OCI-LY1 (cell line): ENCODE data around the gene SPAG17.

Experiments
- H2AFZ ChIP-seq: fragments of 200-600 bp; sonication (generic), shearing (Covaris generic); 2 replicates; pipeline ENCODE4 v1.6.0; 2014; ENCODE audit warnings: antibody characterized with exemption, mild to moderate bottlenecking, low read length
- H3F3A ChIP-seq: fragments of 200-600 bp; sonication (generic), shearing (Covaris generic); 2 replicates; pipeline ENCODE4 v1.6.0; 2014; ENCODE audit warnings: mild to moderate bottlenecking, antibody characterized with exemption, low read length, moderate library complexity; ENCODE audit not compliant: insufficient read depth
- H3K27ac ChIP-seq: fragments of 200-600 bp; sonication (generic); 2 replicates; pipeline ENCODE4 v1.5.1; 2014; ENCODE audit warnings: low read length, mixed run types, mild to moderate bottlenecking, low read depth; ENCODE audit not compliant: poor library complexity, severe bottlenecking
- H3K27me3 ChIP-seq: fragments of 200-600 bp; sonication (generic); 2 replicates; pipeline ENCODE4 v1.6.0; 2014; ENCODE audit warnings: antibody characterized with exemption, mild to moderate bottlenecking, low read length, moderate library complexity; ENCODE audit not compliant: insufficient read depth
- H3K36me3 ChIP-seq: fragments of 200-600 bp; sonication (generic); 2 replicates; pipeline ENCODE4 v1.6.1; 2014; ENCODE audit warnings: mild to moderate bottlenecking, antibody characterized with exemption, low read length, moderate library complexity, mixed read lengths; ENCODE audit not compliant: insufficient read depth
- H3K4me1 ChIP-seq: fragments of 200-600 bp; sonication (generic); 2 replicates; pipeline ENCODE4 v1.5.1; 2014; ENCODE audit warnings: mild to moderate bottlenecking, low read length, moderate library complexity; ENCODE audit not compliant: insufficient read depth, severe bottlenecking
- H3K4me2 ChIP-seq: fragments of 200-600 bp; sonication (generic), shearing (Covaris generic); 2 replicates; pipeline ENCODE4 v1.6.1; 2014; ENCODE audit warnings: low read length
- H3K4me3 ChIP-seq: fragments of 200-600 bp; sonication (generic); 2 replicates; pipeline ENCODE4 v1.5.1; 2014; ENCODE audit warnings: low read length, low read depth, mild to moderate bottlenecking, mixed read lengths; ENCODE audit not compliant: poor library complexity, severe bottlenecking
- H3K79me2 ChIP-seq: fragments of 200-600 bp; shearing (Covaris generic); 2 replicates; pipeline ENCODE4 v1.6.1; 2016; ENCODE audit warnings: mixed run types, low read length, mixed read lengths; ENCODE audit not compliant: insufficient read depth
- H3K9ac ChIP-seq: fragments of 200-600 bp; sonication (generic), shearing (Covaris generic); 2 replicates; pipeline ENCODE4 v1.6.1; 2014; ENCODE audit warnings: mild to moderate bottlenecking, low read length, mixed read lengths
- H3K9me2 ChIP-seq: fragments of 200-600 bp; sonication (generic), shearing (Covaris generic); 2 replicates; pipeline ENCODE4 v1.6.1; 2014; ENCODE audit warnings: low read depth, mild to moderate bottlenecking, low read length, mixed read lengths
- H3K9me3 ChIP-seq: fragments of 200-600 bp; shearing (Covaris generic); 2 replicates; pipeline ENCODE4 v1.6.1; 2014; ENCODE audit warnings: low read length, mixed read lengths
- H4K20me1 ChIP-seq: fragments of 200-600 bp; sonication (generic), shearing (Covaris generic); 2 replicates; pipeline ENCODE4 v1.6.0; 2016; ENCODE audit warnings: mild to moderate bottlenecking, low read length; ENCODE audit not compliant: insufficient read depth
- EZH2 ChIP-seq: fragments of 200-600 bp; sonication (generic), shearing (Covaris generic); IDR thresholded peaks from 2 replicates; pipeline ENCODE4 v1.8.0; 2017; ENCODE audit warnings: borderline replicate concordance, mixed run types, mild to moderate bottlenecking, antibody characterized with exemption, low read length, moderate library complexity, mixed read lengths
- TF ChIP-seq, protein P1 (sequence below): fragments of 200-600 bp; sonication (generic), shearing (Covaris generic); IDR thresholded peaks from 2 replicates; pipeline ENCODE4 v1.5.1; 2017; ENCODE audit warnings: mild to moderate bottlenecking, antibody characterized with exemption, low read length, moderate library complexity, mixed read lengths

The SPAG17 gene

DNA sequence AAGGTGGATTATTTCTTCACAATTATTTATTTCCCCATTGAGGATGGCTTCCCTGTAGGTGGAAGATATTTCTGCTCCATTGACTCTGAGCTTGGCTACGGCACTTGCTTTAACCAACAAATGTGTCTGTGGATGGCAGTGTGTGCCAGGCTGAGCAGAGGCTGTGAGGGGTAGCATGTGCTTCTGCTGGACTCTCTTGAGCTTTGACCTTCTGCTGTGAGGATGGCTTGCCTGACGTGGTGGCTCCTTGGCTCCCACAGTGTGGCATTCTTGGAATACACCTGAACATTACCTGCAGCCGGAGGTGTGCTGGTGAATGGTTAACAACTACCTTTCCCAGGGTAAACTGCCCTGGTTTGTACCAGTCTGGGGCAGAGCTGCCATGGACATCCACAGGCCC lies 208.6 kb downstream of the SPAG17 start:
- H3K36me3 ChIP-seq, result no peaks in the 10 kb centered on the region
- no peaks in the 10 kb centered on the region for H3K9me3 ChIP-seq
- H3K27me3 ChIP-seq, result no peaks in the 10 kb centered on the region
- H3K9ac ChIP-seq, result no peak overlapping the region
- H3F3A ChIP-seq, result no peaks in the 10 kb centered on the region
- H2AFZ ChIP-seq, result no peak overlapping the region
- H3K4me2 ChIP-seq, result no peak overlapping the region
- no peaks in the 10 kb centered on the region for H3K79me2 ChIP-seq
- no peaks in the 10 kb centered on the region for H3K4me1 ChIP-seq
- no peaks in the 10 kb centered on the region for H3K9me2 ChIP-seq
- H3K27ac ChIP-seq, result no peak overlapping the region
- H3K4me3 ChIP-seq, result no peak overlapping the region
- TF ChIP-seq EZH2, result no peak
- TF ChIP-seq, protein P1, sequence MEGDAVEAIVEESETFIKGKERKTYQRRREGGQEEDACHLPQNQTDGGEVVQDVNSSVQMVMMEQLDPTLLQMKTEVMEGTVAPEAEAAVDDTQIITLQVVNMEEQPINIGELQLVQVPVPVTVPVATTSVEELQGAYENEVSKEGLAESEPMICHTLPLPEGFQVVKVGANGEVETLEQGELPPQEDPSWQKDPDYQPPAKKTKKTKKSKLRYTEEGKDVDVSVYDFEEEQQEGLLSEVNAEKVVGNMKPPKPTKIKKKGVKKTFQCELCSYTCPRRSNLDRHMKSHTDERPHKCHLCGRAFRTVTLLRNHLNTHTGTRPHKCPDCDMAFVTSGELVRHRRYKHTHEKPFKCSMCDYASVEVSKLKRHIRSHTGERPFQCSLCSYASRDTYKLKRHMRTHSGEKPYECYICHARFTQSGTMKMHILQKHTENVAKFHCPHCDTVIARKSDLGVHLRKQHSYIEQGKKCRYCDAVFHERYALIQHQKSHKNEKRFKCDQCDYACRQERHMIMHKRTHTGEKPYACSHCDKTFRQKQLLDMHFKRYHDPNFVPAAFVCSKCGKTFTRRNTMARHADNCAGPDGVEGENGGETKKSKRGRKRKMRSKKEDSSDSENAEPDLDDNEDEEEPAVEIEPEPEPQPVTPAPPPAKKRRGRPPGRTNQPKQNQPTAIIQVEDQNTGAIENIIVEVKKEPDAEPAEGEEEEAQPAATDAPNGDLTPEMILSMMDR, result no peak
- no peaks in the 10 kb centered on the region for H4K20me1 ChIP-seq

- H3K36me3 ChIP-seq, result no peaks in the 10 kb centered on the region
- no peak overlapping the region for H3K4me3 ChIP-seq
- no peaks in the 10 kb centered on the region for H3K9me2 ChIP-seq
- no peaks in the 10 kb centered on the region for H3K27me3 ChIP-seq
- H3K27ac ChIP-seq, result no peak overlapping the region
- no peak overlapping the region for H2AFZ ChIP-seq
- H3K4me1 ChIP-seq, result peaks cover 9% of the 10 kb centered on the region
- H3F3A ChIP-seq, result no peaks in the 10 kb centered on the region
- no peak overlapping the region for H3K4me2 ChIP-seq
- TF ChIP-seq, protein P1, result no peak
- no peak for TF ChIP-seq EZH2
- H3K9ac ChIP-seq, result no peak overlapping the region
- no peaks in the 10 kb centered on the region for H4K20me1 ChIP-seq
- no peaks in the 10 kb centered on the region for H3K79me2 ChIP-seq
- H3K9me3 ChIP-seq, result no peaks in the 10 kb centered on the region
Measured at GRCh38 chr1:117971777-117972176, 213.3 kb downstream of the SPAG17 start.

DNA sequence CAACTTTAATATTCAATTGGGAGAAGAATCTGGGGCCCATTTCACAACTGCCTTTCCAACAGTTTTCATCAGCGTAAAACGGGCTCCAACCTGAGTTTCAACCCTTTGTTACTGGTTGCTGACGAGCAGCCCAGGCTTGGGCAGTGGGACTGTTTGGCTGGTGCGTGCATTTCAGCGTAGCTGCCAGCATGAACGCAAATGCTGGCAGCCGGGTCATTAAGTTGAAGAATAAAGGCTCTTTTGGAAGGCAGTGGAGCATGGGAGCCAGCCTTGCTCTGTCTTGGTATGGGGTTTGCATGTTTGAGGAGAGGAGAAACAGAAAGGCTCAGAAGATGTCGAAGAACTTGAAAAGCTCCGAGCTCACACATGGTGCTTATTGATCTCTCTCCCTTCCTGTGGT lies 214.8 kb downstream of the SPAG17 start:
- H3K4me2 ChIP-seq, result no peak overlapping the region
- no peaks in the 10 kb centered on the region for H3K9me2 ChIP-seq
- no peak overlapping the region for H2AFZ ChIP-seq
- no peaks in the 10 kb centered on the region for H4K20me1 ChIP-seq
- H3K9ac ChIP-seq, result no peak overlapping the region
- no peaks in the 10 kb centered on the region for H3F3A ChIP-seq
- no peak overlapping the region for H3K27ac ChIP-seq
- no peak overlapping the region for H3K4me3 ChIP-seq
- peaks cover 9% of the 10 kb centered on the region for H3K4me1 ChIP-seq
- H3K9me3 ChIP-seq, result no peaks in the 10 kb centered on the region
- TF ChIP-seq EZH2, result no peak
- TF ChIP-seq, protein P1, result no peak
- H3K36me3 ChIP-seq, result no peaks in the 10 kb centered on the region
- H3K79me2 ChIP-seq, result no peaks in the 10 kb centered on the region
- H3K27me3 ChIP-seq, result no peaks in the 10 kb centered on the region
